Muscle of back (tissue), 13 donors: Measurements from ENCODE around the gene SPTLC3. TPM values are rescaled to one million over a fixed set of nuclear protein-coding genes. Genes with fewer than 3 reads are reported as not detected.
"Not testable (repeated sequence)": the region's sequence is repeated elsewhere in the genome, so short reads cannot be mapped to it uniquely, and the experiment has no call there.

ENCODE experiments used
- DNase-seq, 3 donors: peaks; one replicate each; pipeline versions ENCODE4 v3.0.0 to v3.0.0-alpha.2; 2013
- long read RNA-seq, 9 donors: transcript quantifications; one replicate each; lab custom pipeline, GENCODE V29; 2026
- polyA plus RNA-seq, 10 donors: library from polyadenylated mRNA; unstranded; fragments of 120-200 nt; gene quantifications; one replicate each; pipeline ENCODE4 v1.2.1, GENCODE V29; 2013; ENCODE audit not compliant: insufficient read length in 10 of 10

Gene SPTLC3
- polyA plus RNA-seq, result 1 to 10 TPM; 2.3 to 4.8 (median 2.9) TPM
- long read RNA-seq, donor 1, result 0 reads
- long read RNA-seq, donor 2, result 0 reads
- long read RNA-seq, donor 3, result 0 reads
- long read RNA-seq, donor 4, result 0 reads
- long read RNA-seq, donor 5, full-length matches to known transcripts, result 2 of 2 reads
- long read RNA-seq, donor 5, partial matches to known transcripts, result 0 of 2 reads
- long read RNA-seq, donor 5, other reads (novel, unspliced or antisense), result 0 of 2 reads
- long read RNA-seq, donor 6, result 0 reads
- long read RNA-seq, donor 7, result 0 reads
- long read RNA-seq, donor 8, full-length matches to known transcripts, result 1 of 1 reads
- long read RNA-seq, donor 8, partial matches to known transcripts, result 0 of 1 reads
- long read RNA-seq, donor 8, other reads (novel, unspliced or antisense), result 0 of 1 reads
- long read RNA-seq, donor 9, result 0 reads

DNA sequence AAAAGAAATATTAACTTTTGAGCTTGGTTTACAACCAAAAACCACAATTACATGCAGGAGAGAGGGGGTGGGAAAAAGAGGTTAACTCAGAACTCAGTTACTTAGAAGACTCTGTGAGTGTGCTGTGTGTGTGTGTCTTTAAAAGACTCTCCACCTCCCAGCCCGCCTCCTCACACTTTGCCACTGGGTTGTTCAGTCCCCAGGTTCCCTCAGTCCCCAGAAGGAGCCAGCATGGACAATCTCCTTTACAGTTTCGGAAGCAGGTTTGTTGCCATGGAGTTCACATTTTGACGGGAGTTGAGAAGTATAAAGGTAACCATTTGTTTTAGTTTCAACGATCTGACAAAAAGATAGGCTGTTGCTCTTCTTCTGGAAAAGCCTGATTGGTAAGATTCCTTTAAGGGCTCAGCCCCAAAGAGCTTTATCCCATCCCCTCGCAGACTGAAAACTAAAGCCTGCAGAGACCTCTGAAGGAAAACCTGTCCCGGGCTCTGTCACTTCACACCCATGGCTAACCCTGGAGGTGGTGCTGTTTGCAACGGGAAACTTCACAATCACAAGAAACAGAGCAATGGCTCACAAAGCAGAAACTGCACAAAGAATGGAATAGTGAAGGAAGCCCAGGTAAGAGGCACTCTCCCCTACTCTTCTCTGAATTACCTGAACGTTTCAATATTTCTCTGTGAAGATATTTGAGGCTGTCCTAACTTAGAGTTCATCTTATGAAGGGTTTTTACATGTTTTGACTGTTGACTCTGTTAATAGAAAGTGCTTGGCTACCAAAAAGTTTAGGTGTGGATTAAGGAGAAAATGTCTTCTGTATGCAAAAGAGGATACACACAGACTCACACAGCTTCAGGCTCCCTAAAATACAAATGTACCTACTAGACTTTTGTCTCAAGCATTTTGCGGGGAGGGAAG, at the start of gene SPTLC3:
SPTLC3 (plus strand) TSS at position 212 of the 921 bp plus-strand sequence; CDS start at position 508, 296 bp downstream.
- DNase-seq, result peak; percentile 33 to 83 (median 51)

DNA sequence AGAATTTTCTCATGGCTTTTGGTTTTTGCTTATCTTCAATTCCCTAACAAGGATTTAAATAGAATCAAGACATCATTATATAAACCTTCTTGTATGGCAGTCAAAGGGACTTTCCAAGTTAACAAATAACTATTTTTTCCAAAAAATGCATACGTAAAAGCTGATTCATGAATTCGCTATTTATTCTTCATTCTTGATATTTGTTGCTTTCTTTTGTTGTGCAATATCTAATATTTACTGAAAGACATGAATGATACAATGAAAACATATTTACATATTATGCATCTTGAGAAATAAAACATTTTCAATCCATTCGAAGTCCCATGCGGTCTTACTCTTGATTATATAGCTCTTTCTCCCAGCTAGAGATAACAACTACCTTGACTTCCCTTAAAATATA, 47.0 kb upstream of the SPTLC3 start:
- no peak for DNase-seq

DNA sequence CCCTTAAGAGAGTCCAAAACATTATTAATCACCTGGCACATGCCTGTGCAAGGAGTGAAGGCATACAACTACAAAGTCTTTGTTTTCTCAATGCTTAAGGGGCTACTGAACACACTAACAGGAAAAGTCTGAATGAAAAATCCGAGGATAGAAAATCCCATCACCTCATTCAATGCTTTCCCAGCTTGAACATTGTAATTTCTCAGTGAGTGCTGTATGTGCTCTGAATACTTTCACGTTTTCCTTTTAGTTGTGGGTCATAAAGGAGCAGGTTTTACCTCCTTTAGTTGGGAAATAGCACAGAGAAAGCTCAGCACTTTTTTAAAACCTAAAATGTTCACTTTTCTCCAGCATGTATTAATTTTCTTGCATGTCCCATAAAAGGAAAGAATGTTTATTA, 45.9 kb upstream of the SPTLC3 start:
- DNase-seq, result no peak

DNA sequence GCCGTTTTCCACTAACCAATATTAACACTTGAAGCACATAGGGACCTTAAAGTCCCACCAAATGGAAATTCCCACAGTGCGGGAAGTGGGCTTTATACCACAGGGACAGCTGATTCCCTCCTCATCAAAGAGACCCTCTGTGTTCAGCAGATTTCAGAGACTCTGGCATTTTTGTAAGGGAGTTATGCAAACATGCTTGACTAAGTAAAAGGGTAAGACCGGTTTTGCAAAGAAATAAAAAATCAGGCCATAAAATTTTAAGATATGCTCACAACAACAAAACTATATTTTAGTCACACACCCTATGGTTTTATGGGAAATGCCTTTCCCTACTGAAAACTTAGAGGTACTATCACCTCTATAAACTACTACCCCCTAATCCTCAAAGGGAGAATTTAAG, 45.4 kb upstream of the SPTLC3 start:
- no peak for DNase-seq

DNA sequence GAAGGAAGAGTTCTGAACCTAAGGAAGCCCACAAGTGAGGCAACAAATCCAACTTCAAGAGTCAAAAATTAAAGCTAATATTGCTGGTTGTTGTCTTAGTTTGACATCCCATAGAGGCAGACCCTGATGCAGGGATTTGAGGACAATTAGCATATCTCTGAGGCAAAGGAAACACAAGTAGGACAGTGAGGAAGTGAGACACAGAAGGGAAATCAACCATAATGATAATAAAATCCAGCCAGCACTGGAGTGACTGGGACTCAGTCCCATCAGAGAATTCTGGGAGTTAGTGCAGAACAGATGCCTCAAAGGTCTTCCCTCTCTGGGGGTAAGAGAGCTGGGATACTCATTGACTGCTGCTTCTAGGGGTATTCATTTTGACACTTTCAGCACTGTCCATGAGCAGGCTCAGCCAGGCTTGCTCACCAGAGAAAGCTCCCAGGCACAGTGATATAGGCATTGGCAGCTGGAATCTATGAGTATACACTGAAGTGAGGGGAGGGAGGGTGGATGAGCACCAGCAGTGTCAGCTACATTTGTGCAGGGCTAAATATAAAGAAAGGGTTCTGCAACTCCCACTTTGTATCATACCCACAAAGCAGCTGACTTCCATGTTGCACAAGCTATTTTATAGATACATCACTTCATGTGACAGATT, 43.4 kb upstream of the SPTLC3 start:
- no peak for DNase-seq

DNA sequence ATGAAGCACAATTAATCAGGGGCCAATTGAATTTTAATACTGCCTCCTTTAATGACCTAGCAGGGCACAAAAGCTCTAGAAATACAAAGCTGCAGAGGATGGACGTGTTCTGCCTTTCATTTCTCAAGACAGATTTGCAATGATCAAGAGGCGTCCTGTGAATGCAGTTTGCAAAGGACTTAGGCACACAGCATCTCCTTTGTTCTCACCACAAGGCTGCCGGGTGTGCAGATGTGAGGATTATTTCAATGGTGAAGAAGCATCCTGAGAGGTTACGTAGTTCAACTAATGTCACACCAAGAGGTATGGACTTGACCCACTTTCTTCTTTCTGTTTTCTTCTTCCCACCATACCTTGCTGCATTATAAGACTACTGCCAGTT, 42.9 kb upstream of the SPTLC3 start:
- DNase-seq, result no peak

DNA sequence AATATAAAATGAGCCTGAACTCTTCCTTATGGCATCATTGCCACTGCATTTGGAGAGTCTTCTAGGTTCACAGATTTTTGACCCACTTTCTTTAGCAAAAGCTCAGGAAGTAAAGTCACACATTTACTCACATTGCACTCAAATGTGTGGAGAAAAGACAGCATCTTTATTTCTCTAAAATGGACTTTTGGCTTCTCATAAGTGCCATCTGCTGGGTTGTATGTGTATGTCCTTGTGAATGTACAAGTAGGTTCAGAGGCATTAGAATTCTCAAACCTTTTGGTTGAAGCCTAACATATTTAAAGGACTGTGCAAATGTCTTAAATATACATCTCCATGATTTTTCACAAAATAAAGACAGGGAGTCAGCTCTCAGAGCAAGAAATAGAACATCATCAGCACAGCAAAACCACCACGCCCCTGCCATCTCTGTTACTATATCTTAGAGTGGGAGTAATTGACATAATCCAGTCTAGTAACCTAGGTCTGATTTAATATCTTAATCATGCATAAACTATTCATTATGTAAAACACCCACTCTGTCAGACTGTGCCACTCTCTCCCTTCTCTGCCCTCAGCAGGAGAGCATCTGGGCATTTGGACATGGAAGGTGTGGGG, 42.2 kb upstream of the SPTLC3 start:
- DNase-seq, result peak; percentile 10 to 47 (median 16)

DNA sequence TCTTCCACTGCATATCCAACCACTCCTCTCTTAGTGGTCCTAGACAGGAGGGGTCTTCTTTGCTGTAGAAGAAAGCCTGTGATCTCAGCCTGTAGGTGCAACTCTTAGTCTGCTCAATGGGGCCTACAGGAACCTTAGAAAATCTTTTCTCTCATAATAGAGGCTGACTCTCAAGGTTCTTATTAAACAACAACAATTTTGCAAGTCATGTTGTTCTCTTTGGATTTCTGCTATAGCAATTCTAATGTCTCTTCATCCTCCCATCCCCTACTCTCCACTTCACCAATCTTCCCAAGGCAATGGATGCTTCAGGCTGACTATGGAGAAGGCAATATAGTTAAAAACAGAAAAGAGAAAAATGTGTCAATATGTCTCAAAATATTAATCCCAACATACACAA, 40.8 kb upstream of the SPTLC3 start:
- DNase-seq, result no peak

DNA sequence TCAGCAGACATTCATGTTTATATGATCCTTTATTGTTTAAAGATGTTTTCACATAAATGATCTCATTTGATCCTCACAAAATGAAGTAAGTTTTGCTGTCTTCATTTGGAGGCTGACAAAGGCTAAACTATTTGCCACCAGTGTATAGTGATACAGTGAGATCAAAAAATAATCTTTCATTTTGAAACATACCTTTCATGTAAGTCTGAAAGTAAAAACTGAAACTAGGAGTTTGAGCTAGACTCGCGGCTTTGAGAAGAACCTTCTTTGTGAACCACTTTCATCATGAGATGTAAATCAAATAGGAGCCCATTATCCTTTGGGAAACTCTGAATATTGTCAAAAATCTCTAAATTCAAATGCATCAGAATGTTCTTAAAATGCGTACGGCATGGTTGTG, 40.3 kb upstream of the SPTLC3 start:
- DNase-seq, result no peak

DNA sequence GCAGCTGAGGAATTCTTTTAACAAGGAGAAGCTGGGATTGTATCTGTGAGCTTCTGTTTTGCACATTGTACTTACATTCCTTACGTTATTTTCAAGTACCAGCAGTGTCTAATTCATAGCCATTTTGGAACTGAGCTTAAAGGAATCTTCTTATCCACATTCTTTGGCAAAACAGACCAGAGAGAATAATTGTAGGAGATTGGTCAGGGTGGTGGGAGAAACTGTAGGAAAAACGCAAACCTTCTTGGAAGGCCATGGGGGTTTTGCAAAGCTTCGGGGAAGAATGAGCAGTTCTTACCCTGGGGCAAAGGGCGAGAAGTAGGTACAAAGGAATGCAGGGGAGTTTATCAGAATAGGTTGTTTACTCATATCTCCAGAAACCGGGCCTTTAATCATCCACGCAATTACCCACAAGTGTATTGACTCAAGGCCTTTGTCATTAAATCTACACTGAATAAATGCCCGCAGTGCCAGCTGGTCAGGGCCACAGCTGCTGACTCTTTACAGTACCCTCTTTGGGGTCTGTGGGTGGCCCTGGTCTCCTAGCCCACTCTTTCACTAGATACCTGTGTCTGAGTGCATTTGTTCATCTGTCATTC, 39.6 kb upstream of the SPTLC3 start:
- DNase-seq, result no peak

DNA sequence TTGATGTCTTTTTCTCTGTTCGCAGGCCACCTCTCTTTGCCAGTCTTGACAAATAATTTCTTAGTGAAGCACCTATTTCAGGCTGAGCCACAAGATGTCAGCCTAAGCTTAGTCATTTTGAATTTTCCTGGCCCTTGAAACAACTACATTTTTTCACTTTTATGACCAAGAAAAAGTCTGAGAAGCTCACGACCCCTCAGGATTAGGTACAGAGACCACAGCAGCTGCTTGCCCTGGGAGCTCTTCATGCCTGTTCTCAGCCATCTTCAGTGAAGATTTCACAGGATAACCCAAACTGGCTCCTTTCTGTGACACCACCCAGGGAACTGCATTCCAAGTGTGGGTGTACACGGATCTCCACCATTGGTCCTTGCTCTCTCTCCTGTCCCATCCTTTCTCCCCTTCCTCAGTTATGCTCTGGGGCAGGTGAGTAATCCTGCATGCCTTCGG, 38.4 kb upstream of the SPTLC3 start:
- peak; percentile 20 to 71 (median 32) for DNase-seq

DNA sequence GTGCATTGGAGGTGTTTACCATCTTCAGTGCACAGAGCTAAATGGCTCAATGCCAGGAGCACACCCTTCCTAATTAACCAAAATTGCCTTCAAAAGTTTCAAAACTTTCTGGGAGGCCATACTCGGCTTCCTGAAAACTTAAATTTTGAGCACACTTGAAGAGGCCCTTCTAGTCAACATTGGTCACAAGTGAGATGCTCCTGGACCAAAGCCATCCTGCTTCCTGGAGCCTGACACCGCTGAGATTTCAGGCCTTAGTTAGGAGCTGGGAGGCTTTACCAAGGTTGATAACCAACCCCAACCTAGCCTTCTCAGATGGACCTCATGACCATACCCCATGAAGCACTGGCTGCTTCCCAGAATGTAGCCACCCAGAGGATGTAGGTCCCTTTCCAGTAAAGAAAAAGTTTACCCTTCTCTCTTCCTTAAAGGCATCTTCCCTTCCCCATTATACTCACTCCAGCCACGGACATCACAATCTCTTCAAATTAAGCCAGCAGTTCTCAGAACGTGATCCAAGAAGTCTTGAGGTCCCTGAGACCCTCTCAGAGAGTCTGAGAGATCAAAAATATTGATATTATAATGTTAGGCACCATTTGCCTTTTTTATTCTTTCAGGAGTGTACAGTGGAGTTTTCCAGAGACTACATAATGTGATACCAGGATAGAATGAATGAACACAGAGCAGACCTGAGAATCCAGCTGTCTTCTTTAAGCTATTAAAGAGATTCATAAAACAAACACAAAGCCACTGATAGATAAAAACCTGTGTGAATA, 32.8 kb upstream of the SPTLC3 start:
- no peak for DNase-seq

DNA sequence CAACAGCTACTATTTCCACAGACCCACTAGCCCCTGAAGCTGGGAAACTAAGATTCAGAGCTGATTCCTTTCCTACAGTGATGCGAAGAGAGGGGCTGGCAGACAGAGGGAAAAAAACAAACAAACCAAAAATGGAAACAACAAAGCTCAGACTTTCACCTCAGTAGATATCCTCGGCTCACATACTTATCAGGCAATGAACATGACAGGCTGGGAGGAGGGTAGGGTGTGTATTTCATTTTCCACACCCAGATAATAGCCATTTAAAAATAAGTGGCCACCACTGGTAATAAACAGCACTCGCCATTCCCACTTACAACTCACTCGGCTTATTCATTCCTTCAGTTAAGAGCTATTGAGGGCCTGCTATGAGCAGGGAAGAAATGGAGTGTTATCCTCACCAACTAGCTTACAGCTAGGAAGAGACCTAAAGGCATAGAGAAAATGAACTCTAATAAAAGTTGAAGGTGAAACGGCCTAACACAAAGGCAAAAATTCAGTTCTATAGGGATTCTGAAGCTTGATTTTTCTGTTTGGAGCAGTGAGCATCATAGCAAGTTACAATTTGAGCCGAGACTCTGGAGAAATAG, 32.0 kb upstream of the SPTLC3 start:
- DNase-seq, result no peak

DNA sequence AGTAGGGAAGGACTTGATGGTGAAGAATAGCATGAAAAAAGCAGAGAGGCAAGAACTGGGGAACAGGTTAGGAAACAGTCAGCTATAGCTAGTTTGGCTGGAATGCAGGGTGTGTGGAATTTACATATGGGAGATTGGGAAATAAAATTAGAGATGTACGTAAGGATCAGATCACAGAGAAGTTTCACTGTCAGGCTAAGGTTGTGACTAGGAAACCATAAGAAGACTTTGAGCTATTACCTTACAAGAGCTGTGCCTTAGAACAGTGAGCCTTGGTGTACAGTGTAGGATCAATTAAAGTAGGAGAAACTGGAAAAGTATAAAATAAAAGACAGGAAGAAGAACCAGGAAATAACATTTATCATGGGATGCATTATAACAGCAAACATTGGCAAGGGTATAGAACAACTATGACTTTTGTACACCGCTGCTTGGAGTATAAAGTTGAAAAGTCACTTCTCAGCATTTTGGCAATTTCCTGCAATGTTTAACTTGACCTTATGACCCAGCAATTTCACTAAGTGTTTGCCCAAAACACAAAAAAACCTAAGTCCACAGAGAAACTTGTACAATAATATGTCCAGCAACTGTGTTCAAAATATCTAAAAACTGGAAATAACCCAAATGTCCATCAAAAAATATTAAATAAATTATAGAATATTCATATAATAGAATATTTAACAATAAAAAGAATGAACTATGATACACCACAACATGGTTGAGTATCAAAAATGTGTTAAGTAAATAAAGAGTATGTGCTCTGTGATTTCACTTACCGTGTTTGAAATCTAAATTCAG, 31.2 kb upstream of the SPTLC3 start:
- no peak for DNase-seq

DNA sequence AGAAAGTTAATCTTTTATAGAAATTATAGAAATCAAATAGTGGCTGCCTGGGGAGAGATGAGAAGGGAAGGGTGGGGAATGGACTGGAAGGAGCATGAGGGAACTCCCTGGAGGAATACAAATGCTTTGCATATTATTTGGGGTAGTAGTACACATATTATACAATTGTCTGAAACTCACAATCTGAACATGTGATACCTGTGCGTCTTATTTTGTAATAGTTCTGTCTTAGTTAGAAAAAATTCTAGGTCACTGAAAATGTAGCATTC, 30.7 kb upstream of the SPTLC3 start:
- no peak for DNase-seq

DNA sequence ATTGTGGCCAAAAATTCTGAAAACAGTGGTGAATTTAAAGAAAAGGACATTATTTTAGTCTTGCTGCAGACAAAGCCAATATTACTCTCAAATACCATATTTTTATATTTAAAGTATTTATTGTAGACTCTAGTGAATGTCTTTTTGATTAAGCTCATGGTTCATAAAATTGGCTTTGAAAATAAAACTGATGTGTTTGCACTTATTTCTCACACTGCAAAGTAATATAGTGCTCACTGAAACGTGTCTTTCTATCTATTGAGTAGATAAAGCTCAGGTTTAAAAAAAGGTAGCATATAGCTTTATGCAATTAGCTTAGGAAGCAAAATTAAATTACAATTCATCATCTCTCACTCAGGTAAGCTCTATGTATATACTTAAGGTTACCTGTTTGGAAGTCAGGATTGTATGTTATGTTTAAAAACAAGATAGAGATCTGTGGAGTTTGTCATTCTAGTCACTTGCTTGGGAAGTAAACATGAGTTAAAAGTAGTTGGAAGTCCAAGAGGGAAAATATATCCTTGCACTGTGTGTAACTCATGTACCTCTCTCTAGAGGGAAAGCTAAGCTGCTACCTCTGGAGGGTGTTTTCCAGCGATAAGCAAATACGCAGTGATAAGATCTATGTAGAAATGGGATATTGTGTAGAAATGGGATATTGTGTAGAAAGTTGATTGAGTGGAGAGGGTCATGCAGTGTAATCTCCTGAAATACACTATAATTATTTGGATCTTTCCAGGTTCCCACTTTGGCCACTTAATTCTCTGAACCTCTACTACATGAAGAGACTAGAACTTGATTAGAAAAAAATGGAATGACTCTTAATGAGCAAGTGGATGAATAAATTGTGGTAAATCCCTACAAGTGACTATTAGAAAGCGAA, 29.9 kb upstream of the SPTLC3 start:
- DNase-seq, result no peak

DNA sequence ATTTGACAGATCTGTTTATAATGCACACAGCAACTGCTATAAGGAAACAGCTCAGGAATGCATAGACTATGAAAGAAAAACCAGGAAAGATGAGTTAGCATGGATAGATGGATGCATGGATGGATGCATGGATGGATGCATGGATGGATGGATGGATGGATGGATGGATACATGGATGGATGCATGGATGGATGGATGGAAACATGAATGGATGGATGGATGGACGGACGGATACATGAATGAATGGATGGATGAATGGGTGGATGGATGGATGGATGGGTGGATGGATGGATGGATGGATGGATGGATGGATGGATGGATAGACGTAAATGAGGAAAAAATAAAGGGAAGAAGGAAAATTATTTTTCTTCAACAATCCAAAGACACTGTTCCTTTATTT, 29.1 kb upstream of the SPTLC3 start:
- not testable (repeated sequence) for DNase-seq

DNA sequence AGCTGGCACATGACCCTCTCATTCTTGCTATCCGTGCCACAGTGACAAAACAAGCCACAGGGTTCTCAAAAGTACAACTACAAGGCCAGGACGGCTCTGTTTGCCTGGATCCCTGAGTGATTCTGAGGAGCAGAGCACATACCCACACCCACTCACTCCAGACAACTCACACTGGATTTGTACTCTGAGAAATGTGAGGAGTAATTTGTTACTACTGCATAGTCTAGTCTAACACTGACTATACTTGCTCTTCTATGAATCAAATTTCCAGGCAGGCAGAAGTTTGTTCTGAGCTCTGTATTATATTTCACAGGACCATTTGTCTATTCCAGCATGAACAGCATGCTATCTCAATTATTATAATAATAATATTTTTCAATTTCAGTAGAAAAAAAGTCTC, 26.7 kb upstream of the SPTLC3 start:
- no peak for DNase-seq
